Activated CD8-positive, alpha-beta memory T cell treated with anti-CD3 and anti-CD28 coated beads for 36 hours (primary cell): ENCODE measurements around the gene PRRT1. TPM values are rescaled to one million over a fixed set of nuclear protein-coding genes. Genes with fewer than 3 reads are reported as not detected.
"Not testable (repeated sequence)": the region's sequence is repeated elsewhere in the genome, so short reads cannot be mapped to it uniquely, and the experiment has no call there.

Experiments used
- CTCF ChIA-PET: fragments of 350-600 bp; sonication (Branson Sonifier 250); formaldehyde crosslinking; loops from one replicate; lab custom pipeline; 2021; ENCODE audit warnings: antibody characterized with exemption; lab: Charles Lee
- POLR2A ChIA-PET: fragments of 350-600 bp; sonication (Branson Sonifier 250); formaldehyde crosslinking; loops from one replicate; lab custom pipeline; 2021; ENCODE audit warnings: antibody characterized with exemption; lab: Charles Lee
- total RNA-seq, 2 experiments: library from RNA; stranded (reverse); gene quantifications; one replicate each; pipeline ENCODE4 v1.2.3, GENCODE V29; 2021

The PRRT1 gene
- total RNA-seq, 2 experiments from 2014 or later: 0.61 TPM

DNA sequence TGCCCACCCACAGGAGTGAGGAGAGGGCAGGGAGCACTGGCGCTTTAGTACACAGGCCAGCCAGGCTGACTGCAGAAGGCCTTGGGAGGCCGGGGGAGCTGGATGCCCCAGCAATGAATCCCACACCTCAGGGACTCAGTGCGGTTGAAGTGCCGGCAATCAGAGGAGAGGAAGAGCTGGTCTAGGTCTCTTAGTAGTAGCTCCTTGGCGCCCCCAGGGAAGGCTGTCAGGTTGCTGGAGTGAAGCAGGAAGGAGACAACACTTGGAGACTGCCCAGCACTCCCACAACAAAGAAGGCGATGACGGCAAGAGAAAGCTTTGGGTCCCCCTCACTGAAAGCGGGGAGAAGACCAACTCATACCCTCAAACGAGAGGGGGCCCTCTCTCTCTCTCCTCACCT, 34.3 kb downstream of the PRRT1 start:
- ChIA-PET POLR2A (no interaction called here), CTCF (interaction anchor here (0.8 to 4.8 kb wide), 2 partner anchors 12 to 70 kb away, joined by 3 to 31 read pairs; partner anchors contain the start of genes ATF6B and FKBPL)

- ChIA-PET CTCF (interaction anchor here (4.8 kb wide), 1 partner anchor 13 kb away, joined by 31 read pairs; the partner anchor contains the start of genes ATF6B and FKBPL), POLR2A (no interaction called here)
These were observed 35.1 kb downstream of the PRRT1 start for GRCh38 chr6:32116674-32117073.

GRCh38 chr6:32115623-32116022, 36.1 kb downstream of the PRRT1 start:
- CTCF ChIA-PET: interaction anchor here (4.8 kb wide), 1 partner anchor 14 kb away, joined by 31 read pairs; the partner anchor contains the start of genes ATF6B and FKBPL
- POLR2A ChIA-PET: no interaction called here

GRCh38 chr6:32114796-32115195, 36.9 kb downstream of the PRRT1 start:
- ChIA-PET POLR2A (no interaction called here), CTCF (interaction anchor here (0.5 kb wide), 1 partner anchor 82 kb away, joined by 3 read pairs; no protein-coding TSS in a partner anchor)

DNA sequence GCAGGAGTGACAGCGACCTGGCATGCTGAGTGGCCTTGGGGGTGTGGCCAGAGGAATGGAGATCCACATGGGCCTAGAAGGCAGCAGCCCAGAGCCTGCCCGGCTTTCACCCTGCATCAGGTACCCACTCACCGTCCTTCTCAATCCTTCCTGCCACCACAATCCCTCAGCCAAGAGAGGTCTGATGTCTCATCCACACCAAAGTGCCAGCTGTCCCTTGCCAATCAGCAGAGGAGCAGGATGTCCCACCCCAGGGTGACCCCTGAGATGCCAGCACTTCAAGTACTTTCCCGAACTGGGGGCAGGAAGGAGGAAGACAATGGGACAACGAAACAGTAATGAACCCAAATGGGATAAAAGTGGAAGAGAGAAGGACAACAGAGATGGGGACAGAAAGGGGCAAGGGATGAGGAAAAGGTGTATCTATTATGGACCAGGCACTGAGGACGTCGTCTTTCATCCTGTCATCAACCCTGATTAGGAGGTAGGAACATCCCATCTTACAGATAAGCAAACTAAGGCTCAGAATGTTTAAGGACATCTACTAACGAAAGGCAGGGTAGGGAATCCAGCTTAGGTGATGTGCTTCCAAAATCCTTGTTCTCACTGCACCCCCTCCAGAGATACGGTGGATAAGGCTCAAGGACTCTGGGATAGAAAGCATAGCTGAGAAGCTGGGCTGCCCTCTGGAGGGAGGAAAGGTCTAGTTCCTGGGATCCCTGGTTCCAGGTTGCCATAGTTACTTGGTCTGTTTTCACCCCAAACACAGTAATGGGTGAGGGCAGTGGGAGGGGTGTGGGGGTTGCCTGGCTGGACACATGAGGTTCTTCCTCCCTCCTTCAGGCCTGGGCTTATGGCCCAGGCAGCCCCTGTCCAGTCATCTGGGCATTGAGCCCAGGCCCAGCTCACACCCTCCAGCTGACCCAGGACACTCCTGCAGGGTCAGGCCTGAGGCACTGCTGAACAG, 38.1 kb downstream of the PRRT1 start:
- CTCF ChIA-PET: no interaction called here
- POLR2A ChIA-PET: no interaction called here

- ChIA-PET CTCF (no interaction called here), POLR2A (no interaction called here)
These were observed 39.2 kb downstream of the PRRT1 start for GRCh38 chr6:32112431-32112980.

DNA sequence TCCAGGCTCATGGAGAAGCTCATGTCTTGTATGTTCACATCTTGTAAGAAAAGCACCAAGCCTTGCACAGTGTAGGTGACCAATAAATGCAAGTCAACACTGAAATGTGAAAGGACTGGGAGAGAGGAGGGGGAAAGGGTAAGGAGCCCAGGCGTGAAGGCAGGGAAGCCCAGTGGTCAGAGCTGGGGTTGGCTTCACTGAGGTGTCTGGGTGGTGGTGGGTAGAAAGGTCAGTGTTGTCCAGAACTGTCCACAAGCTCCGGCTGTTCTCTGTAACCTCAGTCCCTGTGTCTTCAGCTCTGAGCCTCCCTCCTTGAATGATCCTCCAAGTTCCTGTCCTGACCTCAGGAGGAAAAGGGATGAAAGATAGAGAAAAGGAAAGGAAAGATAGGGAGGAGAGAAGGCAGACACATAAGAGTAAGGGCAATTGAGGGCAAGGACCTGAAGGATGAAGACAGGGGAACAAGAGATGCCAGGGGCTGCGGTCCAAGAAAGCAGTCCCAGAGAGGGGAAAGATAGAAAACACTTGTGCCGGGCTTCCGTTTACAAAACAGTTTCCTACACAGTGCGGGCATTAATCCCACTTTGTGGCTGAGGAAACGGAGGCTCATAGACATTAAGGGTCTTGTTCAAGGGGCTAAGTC, 40.2 kb downstream of the PRRT1 start:
- ChIA-PET CTCF (no interaction called here), POLR2A (no interaction called here)

- ChIA-PET CTCF (no interaction called here), POLR2A (no interaction called here)
These were observed 41.1 kb downstream of the PRRT1 start for GRCh38 chr6:32110632-32111031.

DNA sequence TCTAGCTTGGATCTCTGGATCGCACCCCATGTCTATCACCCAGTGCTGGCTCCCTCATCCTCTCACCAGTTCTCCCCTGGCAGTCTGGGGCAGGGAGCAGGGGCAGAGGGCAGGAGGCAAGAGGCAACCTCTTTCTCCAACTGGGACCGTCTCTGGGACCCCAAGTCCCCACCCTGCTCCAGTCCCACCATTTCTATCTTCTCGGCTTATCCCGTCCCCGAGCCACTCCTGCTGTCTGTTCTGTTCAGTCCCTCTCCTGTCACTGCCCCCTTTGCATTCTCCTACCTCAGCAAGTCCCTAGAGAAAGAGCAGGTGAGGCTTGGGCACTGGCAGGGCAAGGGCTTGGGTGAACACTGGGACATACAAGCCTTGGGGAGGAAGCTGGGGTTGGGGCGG, 42.0 kb downstream of the PRRT1 start:
- ChIA-PET POLR2A (interaction anchor here (0.6 kb wide), 1 partner anchor 234 kb away, joined by 7 read pairs; no protein-coding TSS in a partner anchor), CTCF (no interaction called here)

GRCh38 chr6:32109114-32109764, 42.5 kb downstream of the PRRT1 start, which contains the start of gene TNXB:
TSS of gene TNXB (minus strand) at chr6:32109338. CDS start at chr6:32098198, 11,140 bp downstream.
- POLR2A ChIA-PET: interaction anchor here (0.6 kb wide), 1 partner anchor 234 kb away, joined by 7 read pairs; no protein-coding TSS in a partner anchor
- CTCF ChIA-PET: no interaction called here

DNA sequence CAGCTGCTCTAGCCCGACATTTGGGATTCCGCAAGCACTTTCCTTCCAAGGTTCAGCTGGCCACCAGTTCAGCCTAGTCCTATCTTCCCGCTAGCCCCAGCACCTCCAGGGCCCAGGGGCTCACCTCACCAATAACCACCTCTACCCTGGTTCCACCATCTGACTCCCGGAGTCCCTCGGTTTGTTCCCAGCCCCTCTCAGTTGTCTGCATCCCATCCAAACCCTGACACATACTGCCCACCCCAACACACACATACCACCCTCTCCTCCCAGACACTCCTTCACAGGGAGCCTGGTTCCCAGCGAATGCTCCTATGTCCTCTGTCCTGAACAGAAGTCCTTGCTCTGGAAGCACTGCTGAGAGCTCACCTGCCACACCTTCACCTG, 43.0 kb downstream of the PRRT1 start:
- ChIA-PET CTCF (no interaction called here), POLR2A (no interaction called here)

DNA sequence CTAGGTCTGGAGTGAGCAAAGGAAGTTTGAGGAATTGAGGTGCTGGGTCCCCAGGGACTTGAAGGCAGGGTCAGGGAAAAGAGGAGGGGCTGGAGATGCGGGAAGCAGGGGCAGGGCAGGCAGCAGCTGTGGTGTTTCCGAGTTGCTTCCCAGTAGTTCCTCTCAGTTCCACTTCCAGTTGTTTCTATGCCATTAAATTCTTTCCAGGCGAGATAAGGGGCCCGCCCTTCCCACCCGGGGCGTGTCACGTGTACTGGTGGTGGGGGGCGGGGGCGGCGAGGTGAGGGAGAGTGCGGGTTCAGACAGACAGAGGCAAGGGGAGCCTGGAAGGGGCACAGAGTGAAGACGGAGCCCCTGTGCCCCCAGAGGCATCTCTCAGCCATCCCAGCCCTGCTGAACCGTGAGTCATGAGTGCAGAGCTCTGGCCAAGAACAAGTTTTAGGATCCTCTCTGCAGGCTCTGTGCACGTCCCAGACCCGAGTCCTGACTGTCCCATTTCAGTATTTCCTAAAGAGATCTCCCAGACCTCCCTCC, 43.6 kb downstream of the PRRT1 start:
- ChIA-PET POLR2A (no interaction called here), CTCF (no interaction called here)

GRCh38 chr6:32107406-32107805, 44.3 kb downstream of the PRRT1 start:
- POLR2A ChIA-PET: no interaction called here
- CTCF ChIA-PET: no interaction called here

- CTCF ChIA-PET: no interaction called here
These were observed 46.3 kb downstream of the PRRT1 start for GRCh38 chr6:32105433-32105832.

GRCh38 chr6:32102255-32102654, 49.5 kb downstream of the PRRT1 start:
- ChIA-PET CTCF (interaction anchor here (1.2 kb wide), 1 partner anchor 19 kb away, joined by 4 read pairs; no protein-coding TSS in a partner anchor), POLR2A (no interaction called here)

More at GRCh38 chr6:32105433-32105832, 46.3 kb downstream of the PRRT1 start:
- POLR2A ChIA-PET: no interaction called here

GRCh38 chr6:32100251-32100650, 51.5 kb downstream of the PRRT1 start:
- CTCF ChIA-PET, POLR2A ChIA-PET: not testable (repeated sequence)
